HEK293T (cell line): ENCODE data around the gene MEF2D.

ENCODE experiments used
- ARNT ChIP-seq: fragments of 450-650 bp; IDR thresholded peaks from 2 replicates; pipeline ENCODE4 v1.6.1; 2017; ENCODE audit warnings: mild to moderate bottlenecking
- BHLHE40 ChIP-seq: fragments of 450-650 bp; IDR thresholded peaks from 2 replicates; pipeline ENCODE4 v1.6.1; 2016; ENCODE audit warnings: mild to moderate bottlenecking, moderate library complexity, borderline replicate concordance
- CTBP1 ChIP-seq: fragments of 450-650 bp; IDR thresholded peaks from 2 replicates; pipeline ENCODE4 v1.6.1; 2016; ENCODE audit warnings: borderline replicate concordance
- ELF4 ChIP-seq: fragments of 450-650 bp; IDR thresholded peaks from 2 replicates; pipeline ENCODE4 v1.6.1; 2017; ENCODE audit warnings: antibody characterized with exemption
- FOXA1 ChIP-seq: fragments of 450-650 bp; IDR thresholded peaks from 2 replicates; pipeline ENCODE4 v1.6.1; 2016; ENCODE audit warnings: mild to moderate bottlenecking
- FOXK2 ChIP-seq: fragments of 450-650 bp; IDR thresholded peaks from 2 replicates; pipeline ENCODE4 v1.6.1; 2016; ENCODE audit warnings: mild to moderate bottlenecking
- FOXM1 ChIP-seq: fragments of 450-650 bp; IDR thresholded peaks from 2 replicates; pipeline ENCODE4 v1.6.1; 2017; ENCODE audit warnings: mild to moderate bottlenecking, borderline replicate concordance
- HDGF ChIP-seq: fragments of 450-650 bp; IDR thresholded peaks from 2 replicates; pipeline ENCODE4 v1.6.1; 2017; ENCODE audit warnings: antibody characterized with exemption, borderline replicate concordance
- LEF1 ChIP-seq: fragments of 450-650 bp; IDR thresholded peaks from 2 replicates; pipeline ENCODE4 v1.6.1; 2017; ENCODE audit warnings: mild to moderate bottlenecking, borderline replicate concordance
- SP1 ChIP-seq: fragments of 450-650 bp; IDR thresholded peaks from 2 replicates; pipeline ENCODE4 v1.6.1; 2017
- SUZ12 ChIP-seq: fragments of 450-650 bp; IDR thresholded peaks from 2 replicates; pipeline ENCODE4 v1.6.1; 2016; ENCODE audit warnings: mild to moderate bottlenecking
- TARDBP ChIP-seq: fragments of 450-650 bp; IDR thresholded peaks from 2 replicates; pipeline ENCODE4 v1.6.1; 2016
- ZNF384 ChIP-seq: fragments of 450-650 bp; IDR thresholded peaks from 2 replicates; pipeline ENCODE4 v1.6.1; 2016
- TF ChIP-seq, protein P1 (sequence below): fragments of 450-650 bp; IDR thresholded peaks from 2 replicates; pipeline ENCODE4 v1.6.1; 2016

DNA sequence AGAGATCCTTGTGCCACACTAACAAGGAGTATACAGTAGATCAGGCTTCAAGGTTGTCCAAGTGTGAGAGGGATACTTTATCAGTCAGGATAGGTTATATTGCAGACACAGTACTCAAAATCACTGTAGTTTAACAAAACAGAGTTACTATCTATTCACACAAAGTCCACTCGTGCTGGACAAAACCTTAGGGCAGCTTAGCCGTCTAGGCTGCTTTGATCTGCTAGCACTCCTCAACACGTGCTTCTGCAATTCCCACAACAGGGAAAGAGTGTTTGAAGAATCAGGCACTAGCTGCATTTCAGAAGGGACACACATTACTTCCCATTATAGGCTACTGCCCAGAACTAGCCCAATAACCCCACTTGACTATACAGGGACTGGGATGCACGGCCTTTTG, 39.5 kb downstream of the MEF2D start:
- TF ChIP-seq SUZ12 = no peak
- TF ChIP-seq FOXK2 = no peak
- TF ChIP-seq ZNF384 = no peak
- no peak for TF ChIP-seq FOXA1
- TF ChIP-seq SP1 = no peak
- TF ChIP-seq BHLHE40 = no peak
- no peak for TF ChIP-seq FOXM1
- no peak for TF ChIP-seq HDGF
- no peak for TF ChIP-seq LEF1
- TF ChIP-seq, protein P1, sequence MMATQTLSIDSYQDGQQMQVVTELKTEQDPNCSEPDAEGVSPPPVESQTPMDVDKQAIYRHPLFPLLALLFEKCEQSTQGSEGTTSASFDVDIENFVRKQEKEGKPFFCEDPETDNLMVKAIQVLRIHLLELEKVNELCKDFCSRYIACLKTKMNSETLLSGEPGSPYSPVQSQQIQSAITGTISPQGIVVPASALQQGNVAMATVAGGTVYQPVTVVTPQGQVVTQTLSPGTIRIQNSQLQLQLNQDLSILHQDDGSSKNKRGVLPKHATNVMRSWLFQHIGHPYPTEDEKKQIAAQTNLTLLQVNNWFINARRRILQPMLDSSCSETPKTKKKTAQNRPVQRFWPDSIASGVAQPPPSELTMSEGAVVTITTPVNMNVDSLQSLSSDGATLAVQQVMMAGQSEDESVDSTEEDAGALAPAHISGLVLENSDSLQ = no peak
- no peak for TF ChIP-seq TARDBP
- TF ChIP-seq CTBP1 = no peak
- TF ChIP-seq ARNT = no peak
- TF ChIP-seq ELF4 = no peak
